Measurements from ENCODE around the gene TRAPPC3L.

DNA sequence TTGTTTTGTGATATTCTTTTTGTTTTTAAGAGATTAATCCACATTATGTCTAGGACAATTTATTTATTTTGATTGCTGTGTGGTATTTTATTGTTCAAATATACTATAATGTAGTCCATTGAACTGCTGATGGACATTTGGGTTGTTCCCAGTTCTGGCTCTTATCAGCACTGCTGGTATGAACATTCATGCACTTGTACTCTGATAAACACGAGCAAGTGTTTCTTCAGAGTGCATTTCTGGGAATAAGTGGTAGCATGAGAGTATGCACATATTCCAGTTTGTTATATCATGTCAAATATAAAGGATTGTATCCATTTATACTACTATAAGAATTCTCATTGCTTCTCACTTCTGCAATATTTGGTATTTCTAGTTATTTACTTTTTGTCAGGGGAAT, 77.2 kb downstream of the TRAPPC3L start:
- no peak for TF ChIP-seq POLR2A (IDR thresholded peaks at IDR 0.05)
- TF ChIP-seq, protein P1, sequence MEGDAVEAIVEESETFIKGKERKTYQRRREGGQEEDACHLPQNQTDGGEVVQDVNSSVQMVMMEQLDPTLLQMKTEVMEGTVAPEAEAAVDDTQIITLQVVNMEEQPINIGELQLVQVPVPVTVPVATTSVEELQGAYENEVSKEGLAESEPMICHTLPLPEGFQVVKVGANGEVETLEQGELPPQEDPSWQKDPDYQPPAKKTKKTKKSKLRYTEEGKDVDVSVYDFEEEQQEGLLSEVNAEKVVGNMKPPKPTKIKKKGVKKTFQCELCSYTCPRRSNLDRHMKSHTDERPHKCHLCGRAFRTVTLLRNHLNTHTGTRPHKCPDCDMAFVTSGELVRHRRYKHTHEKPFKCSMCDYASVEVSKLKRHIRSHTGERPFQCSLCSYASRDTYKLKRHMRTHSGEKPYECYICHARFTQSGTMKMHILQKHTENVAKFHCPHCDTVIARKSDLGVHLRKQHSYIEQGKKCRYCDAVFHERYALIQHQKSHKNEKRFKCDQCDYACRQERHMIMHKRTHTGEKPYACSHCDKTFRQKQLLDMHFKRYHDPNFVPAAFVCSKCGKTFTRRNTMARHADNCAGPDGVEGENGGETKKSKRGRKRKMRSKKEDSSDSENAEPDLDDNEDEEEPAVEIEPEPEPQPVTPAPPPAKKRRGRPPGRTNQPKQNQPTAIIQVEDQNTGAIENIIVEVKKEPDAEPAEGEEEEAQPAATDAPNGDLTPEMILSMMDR (IDR thresholded peaks at IDR 0.05): no peak
